Fibroblast of gingiva (primary cell): ENCODE results near the gene LRP1B.

Experiments used
- DNase-seq: peaks from one replicate; pipeline ENCODE4 v3.0.0-alpha.2; 2011; ENCODE audit warnings: low read depth

LRP1B gene

DNA sequence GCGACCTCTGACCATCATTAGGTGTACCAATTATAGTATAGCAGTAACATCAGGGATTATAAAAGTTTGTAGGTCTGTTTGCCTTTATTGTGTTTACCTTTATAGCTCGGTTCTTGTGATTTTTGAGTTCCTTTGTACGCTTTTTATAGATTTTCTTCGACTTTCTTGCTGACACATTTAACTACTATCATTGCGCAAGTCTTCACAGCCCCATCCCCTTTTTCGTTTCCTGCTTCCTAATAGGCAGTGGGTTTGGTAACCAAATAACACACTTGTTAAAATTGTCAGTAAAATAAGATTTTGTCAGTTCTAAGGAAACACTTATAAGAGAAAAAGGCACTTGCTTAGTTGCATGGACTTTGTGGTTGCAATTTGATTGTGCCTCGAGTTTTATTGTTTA, 541.5 kb downstream of the LRP1B start:
- no peak for DNase-seq

DNA sequence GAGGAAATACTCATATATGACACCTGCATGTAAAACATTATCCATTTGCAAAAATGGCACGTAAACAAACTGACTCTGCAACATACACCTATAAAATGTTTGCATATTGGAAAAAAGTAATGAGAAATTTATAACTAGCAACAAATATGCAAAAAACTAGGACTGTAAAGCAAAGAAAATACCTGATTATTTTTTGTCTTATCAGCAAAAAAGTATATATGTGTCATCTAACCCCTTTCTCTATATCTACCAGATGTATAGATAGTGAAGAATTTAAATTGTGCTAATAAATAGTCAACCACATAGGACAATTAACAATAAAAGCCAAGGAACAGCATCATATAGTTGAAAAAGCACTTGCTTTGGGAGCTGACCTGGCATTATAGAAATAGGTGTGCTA, 543.8 kb downstream of the LRP1B start:
- no peak for DNase-seq

DNA sequence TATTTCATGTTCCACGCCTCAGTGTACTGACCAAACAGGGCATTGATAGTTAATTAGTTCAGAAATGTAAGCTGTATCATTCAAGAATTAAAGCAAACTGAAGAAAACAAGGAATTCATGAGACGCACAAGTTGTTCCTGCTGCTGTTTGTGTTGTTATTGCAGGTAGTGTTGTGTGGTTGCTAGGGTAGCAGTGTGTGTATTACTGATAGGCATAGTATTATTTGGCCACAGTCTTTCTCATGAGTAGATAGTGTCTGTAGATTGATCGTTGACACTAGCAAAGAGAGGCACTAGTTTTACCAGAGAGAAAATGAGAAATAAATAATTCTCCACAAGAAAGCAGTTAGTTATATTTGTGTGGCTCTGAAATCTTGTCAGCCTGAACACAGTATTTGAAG, 548.6 kb downstream of the LRP1B start:
- no peak for DNase-seq

DNA sequence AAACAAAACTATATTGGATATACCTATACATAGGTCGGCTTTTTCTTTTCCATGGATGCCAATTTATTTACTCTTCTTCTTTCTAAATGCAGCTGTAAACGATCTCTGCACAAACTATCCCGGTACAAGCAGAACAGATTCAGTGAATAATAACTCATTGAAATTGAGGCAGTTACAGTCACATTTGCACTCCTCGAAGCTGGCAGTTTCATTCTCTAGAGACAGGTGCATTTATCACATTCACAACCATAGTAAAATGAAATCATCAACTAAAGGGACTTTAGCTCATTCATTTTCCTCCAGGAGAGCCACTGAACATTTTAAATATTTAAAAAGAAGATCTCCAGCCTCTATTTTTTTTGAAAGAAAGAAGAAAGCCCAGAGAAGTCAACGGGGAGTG, 551.7 kb downstream of the LRP1B start:
- DNase-seq: no peak

DNA sequence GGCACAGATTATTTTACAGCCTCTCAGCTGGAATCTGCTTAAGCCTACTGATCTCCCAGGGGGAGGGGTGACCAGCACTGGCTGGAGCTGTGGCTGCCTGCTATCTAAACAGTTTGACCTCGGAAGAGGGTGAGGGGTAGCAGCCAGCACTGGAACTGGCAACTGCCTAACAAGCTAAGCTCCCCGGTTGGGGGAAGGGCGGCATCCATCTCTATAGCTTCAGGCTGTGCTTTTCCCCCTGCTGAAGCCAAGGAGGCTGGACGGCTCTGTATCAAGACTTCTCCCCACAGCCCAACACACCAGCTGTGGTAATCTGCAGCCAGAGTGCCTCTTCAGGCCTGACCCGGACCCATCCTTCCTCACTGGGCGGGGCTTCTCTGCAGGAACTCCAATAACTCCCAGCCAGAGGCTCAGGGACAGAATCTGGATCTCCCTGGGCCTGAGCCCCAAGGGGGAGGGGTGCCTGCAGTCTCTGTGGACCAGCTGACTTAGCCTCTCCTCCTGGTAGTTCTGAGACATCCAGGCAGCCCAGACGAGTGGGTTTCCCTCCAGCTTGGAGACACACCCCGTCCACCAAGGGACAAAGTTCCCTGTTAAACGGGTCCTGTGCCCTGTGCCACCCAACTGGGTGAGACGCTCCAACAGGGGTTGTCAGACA, 560.2 kb downstream of the LRP1B start:
- no peak for DNase-seq

DNA sequence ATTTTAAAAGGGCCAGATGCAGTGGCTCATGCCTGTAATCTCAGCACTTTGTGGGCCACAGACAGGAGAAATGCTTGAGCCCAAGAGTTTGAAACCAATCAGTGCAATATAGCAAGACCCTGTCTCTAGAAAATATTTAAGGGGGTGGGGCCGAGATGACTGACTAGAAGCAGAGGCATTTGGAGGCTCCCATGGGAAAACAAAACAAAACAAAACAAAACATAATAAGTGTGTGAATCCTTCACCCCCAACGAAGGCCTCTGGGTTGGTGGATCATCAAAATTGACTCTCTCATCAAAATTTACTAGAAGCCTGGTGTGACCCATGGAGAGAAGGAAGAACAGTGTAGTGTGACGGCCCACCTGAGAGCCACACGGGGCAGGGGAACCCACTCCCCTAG, 560.9 kb downstream of the LRP1B start:
- no peak for DNase-seq

DNA sequence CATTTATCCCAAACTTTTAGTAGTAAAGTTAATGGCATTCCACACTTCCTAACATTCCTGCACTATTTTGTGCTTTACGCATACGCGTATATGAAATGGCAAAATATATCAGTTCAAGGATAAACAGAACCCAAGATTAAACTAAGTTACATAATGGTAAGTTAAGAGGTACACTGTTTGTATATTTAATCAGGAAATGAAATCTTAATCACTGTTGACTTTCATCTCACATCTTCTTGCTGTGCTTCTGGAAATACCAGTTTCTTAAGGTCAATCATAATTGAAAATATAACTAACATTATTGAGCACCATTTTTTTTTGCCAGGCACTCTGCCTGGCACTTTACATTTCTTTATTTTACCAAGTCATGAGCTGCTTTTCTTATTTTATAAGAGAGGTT, 565.2 kb downstream of the LRP1B start:
- DNase-seq: no peak

DNA sequence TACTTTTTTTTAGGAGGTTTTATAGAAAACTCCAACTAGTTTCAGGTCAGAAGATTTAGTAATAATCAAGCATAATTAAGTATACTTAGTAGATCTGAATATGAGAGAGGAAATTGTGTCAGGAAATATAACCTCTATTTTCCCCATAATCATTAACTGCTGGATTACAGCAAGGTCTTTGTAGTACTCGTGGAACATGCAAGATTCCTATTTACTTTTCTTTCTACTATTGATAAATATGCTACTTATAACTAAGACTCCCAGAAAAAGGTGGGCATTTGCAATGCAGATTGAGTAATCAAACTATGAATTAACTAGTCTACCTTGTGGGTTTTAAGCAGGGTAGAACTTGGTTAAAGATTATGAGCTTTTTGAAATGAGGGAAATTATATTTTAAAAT, 570.1 kb downstream of the LRP1B start:
- no peak for DNase-seq

DNA sequence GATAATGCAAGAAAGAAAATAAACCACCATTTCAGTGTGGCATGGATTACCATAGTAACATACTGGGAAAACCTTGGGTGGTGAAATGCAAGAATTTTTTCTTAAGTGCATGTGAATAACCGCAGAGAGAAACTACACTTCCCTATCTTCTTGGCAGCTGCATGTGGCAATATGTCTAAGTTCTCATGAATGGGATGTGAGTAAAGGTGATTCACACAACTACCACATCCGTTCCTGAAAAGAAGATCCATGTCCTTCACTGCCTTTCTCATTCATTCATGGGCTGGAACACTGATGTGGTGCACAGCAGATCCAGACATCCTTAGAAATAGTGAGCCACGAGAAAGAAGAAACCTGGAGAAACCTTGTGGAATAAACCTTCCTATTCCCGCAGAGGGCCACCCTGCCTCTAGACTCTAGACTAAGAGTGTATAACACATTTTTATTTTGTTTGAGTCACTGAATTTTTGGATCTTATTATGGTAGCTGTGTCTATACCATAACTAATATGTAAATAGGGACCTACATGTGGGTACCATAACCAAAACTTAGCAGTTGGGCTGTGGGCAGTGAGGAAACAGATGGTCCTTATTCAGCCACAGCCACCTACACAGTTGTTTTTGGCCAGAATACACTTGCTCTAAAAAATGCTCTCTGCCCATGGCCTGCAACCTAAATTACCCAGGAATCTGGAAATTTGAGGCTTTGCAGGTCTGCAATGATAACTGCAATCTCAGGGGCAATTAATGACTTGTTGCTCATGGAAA, 573.3 kb downstream of the LRP1B start:
- peak; percentile 79 for DNase-seq

DNA sequence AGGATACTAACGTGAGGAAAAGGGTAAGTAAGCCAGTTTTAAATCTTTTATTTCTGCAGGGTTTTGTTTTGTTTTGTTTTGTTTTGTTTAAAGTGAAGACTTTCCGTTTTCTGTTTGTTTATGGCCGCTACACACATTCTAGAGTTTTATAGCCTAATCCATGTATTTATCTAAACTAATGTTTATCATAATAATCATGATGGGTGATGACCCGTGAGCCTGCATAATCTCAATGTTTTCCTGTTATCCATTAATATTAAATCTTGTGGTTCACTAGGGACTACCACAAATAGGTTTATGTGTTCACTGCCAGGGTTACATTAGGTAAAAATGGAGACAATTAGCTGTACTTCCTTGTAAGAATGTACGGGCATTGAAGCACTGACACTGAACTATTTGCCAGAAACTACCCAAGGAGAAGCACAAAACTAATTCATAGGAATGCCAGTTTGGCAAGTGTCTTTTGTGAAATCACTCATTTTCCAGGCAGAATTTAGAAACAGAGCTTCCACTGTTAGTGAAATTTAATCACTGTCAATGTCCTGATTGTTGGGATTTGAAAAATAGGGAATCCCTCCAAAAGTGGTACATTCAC, 574.8 kb downstream of the LRP1B start:
- DNase-seq: peak; percentile 75

DNA sequence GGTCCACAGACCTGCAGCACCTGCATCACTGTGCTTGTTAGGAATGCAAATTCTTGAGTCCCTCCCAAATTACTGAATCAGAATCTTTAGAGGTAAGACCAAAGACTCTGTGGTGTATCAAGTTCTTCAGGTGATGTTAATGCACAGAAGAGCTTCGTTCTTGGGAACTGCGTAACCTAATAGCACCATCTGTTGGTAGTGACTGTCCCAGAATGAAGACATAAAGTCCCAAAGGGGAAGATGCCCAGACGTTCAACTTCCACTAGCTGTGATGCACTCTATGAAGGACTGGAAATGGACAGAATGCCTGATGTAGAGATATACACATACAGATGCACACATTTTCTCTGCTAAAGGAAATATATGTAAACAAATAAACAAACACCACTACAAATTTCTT, 576.0 kb downstream of the LRP1B start:
- peak; percentile 31 for DNase-seq

DNA sequence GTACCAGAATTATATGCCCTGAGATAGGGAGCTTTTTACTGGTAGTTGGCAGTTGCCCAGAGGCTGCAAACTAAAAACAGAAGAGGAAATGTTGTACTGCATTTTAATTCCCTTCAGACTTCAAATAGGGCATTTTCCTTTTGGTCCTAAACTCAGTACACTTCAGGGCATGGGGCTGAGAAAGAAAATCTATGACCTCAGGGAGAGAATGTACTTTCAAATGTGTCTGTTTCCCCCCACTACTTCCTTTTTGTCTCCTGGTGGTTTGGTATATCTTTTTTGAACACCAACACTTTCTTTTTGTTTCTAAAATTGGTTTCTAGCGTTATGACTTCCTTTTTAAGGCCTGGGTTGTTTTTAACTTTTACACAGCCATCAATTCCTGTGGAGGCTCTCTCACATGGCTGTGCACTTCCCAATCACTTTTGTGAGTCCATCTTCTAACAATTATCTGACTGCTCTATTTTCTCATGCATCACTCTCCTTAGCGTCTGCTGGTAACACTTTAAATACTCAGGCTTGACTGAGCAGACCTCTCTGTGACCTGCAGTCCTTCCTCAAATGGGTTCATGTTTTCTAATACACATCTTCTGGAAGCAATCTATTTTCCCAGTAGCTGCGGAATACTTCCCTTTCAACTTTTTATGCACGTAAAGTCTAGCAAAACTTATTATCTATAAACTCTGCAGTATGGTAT, 596.0 kb downstream of the LRP1B start:
- peak; percentile 1 for DNase-seq

DNA sequence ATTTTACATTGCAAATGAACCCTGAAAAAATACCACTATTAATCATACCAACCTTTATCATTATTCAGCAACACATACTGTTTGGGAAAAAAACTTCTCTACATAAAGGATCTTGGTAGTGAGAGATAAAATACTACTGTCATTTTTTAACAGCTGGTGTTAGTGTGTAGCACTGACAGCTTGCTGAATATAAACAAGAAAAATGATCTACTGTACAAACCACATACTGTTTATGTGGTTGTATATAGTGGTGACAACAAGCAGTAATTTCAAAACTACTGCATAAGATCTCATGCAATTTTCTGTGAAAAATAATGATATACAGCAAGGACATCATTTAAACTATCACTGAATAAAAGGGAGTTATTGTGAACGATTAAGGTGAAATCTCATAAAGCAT, 601.2 kb downstream of the LRP1B start:
- no peak for DNase-seq

DNA sequence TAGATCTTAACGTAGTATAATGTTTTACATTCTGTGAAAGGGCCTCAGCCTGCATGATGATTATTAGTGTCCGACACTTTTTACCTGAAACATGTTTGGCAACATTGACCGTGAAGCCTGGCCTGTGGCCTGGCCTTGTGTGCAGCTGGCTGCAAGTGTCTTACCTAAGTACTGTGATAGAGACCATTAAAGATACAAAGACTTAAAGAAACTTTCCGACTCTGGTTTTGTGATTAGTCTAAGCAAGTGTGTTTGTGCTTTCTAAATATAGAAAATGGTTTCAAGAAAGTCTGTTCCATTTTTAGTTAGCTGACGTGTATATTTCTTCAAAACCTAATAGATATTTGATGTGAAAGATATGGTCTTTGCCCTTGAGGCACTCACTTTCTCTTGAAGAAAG, 601.8 kb downstream of the LRP1B start:
- no peak for DNase-seq

DNA sequence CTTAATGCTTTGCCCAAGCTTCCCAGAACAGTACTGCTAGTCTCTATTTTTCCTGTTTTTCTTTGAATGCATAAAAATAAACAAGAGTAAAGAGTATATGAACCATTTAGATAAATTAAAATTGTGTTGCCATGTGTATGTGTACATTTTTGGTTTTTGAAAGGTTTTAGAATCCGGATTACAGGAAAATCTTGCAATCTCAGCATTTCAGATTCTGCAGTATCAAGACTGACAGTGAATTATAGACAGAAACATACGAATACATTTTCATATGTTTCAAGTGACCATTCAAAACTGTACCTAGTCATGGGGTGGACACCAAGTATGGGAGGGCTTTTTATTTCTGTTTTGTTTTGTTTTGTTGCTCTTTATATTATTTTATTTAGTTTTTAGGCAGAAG, 604.1 kb downstream of the LRP1B start:
- no peak for DNase-seq

DNA sequence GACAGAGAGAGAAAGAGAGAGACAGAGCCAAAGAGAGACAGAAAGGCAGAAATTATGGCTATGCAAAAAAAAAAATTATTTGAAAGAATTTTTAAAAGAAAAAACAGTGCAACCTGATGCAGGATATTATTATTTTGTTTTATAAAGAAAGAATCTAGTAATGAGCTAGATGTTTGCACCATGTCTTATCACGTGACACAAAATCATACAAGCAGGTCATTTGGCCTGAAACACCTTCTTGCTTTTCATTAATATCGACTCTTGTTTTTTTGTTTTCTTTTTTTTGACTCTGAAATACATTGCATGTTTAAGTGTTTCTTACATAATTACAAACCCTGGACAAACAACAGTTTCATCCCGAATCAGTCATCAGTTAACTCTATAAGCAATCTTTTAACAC, 606.0 kb downstream of the LRP1B start:
- DNase-seq: no peak

DNA sequence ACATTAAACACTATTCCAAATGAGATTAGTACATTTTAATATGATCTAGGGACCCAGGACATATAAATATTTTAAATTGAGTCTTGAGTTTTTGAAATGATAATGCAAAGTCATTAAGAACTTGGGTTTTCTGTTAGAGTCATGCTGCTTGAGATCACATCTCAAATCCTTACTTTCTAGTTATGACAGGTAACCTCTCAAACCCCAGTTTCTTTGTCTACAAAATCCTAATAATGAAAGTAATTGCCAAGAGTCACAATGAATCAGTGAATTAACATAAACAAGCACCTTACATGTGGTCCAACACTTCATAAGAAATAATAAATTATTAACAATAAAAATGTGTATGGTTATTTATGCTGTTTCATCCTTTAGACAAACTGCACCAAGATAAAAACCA, 607.6 kb downstream of the LRP1B start:
- DNase-seq: no peak

DNA sequence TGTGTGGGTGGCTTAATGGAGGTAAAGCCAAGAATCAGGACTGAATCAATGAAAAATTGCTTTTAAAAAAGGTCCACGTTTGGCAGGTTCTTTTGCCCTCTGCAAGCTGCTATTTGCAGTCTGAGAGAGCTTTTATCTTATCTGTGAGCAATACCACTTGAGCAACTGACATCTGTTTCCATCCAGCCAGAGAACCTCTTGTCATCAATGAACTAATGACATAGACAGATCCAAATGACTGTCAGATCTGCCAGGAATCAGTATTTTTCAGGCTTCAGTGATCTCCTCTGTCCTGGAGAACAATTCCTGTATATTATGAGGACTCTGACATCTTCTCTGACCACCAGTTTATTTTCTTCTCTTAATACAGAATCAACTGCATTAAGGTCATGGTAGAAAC, 608.1 kb downstream of the LRP1B start:
- DNase-seq: no peak

DNA sequence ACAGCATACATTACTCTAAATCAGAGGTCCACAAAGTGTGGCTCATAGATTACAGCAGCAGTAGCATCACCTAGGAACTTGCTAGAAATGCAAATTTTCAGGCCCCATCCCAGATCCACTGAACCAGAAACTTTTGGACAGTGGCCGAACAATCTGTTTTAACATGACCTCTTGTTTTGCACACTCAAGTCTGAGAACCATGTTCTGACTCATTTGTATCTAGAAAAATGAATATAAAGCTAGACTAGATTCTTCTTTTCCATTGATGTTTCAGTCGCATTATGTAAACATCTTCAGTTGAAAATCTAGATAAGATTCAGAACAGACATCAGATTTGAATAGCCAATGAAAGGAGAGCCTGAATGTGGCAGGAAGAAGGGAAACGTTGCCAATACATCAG, 608.8 kb downstream of the LRP1B start:
- DNase-seq: no peak

DNA sequence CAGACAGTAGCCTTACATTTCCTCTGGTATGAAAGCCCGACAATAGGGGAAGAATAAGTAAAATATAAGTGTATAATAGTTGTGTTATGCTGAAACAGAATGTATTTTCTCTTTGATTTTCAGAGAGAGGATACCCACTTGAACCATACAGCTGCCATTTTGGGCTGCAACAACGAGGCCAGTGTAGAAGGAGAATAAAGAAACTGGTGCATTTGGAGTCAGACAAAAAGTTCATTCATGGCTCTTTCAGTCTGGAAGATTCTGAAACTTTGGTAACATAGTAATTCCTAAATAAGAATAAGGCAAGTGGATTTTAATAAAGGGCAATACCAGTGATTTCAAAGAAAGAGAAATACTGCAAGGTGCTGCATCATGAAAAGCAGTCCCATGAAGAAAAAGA, 610.9 kb downstream of the LRP1B start:
- DNase-seq: no peak

DNA sequence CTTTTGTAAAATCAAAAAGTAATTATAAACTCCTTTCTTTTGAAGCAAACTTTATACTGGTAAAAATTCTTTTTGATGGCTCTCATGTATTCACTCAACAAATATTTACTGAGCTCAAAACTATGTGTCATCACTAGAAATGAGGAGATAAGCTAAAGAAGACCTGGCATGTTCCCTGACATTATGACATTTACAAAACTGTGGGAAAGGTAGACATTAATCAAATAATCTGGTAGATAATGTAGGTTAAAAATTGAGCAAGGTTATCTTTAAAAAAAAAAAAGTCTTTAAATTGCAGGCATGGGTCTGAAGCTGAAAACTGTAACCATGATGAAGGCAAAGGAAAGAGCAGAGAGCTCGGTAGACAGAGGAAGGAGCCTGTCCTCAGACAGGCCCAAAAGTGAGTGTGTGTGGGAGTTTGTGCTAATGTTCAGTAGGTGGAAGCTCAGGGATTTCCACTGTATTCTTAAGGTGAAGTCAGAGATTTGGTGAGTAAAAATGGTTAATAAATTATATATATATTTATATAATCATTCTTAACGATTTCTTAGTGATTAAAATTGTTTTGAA, 612.9 kb downstream of the LRP1B start:
- DNase-seq: no peak

DNA sequence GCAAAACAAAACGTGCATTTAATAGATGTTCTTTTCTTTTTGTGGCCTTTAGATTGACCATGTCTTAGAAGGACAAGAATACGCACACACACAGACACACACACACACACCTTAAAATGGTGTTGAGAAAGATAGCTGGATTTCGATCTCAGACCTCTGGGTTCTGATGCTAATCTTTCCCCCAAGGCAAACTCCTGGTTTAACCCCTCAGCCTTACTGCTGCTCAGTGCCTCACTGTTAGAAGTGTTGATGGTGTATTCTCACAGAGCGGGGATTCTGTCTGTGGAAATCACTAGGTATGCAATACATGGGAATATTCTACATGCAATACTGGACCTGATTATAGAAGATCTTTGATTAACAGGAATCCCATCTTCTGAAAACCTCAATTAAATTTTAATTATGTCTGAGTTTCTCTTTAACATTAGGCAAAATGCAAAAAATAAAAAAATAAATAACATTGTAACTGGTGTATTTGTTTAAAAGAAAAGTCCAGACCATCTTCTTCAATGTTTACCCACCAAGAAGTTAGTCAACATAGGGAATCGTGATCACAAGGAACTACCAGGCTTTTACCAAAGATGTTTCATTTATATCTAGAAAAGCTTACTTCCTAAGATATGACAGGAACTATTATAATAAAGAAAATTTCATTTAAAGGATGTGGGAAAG, 613.5 kb downstream of the LRP1B start:
- no peak for DNase-seq
